GM10248 (cell line): ENCODE measurements around the gene UBE2F.
"Not testable (repeated sequence)": the region's sequence is repeated elsewhere in the genome, so short reads cannot be mapped to it uniquely, and the experiment has no call there.

Source experiments
- CTCF ChIA-PET: fragments of 300-600 bp; sonication (Branson Sonifier 250); formaldehyde crosslinking; extraction: SDS; loops from one replicate; lab custom pipeline; 2021; ENCODE audit warnings: antibody characterized with exemption; lab: Yijun Ruan, JAX
- POLR2A ChIA-PET: fragments of 350-650 bp; sonication (Branson Sonifier 250); formaldehyde crosslinking; extraction: SDS; loops from one replicate; lab custom pipeline; 2020; ENCODE audit warnings: antibody characterized with exemption; lab: Yijun Ruan, JAX
- DNase-seq: peaks from one replicate; pipeline ENCODE4 v3.0.0; 2012; ENCODE audit errors: extremely low spot score
- CTCF ChIP-seq: IDR thresholded peaks from 2 replicates; pipeline ENCODE4 v1.5.1; 2012; ENCODE audit warnings: mild to moderate bottlenecking, low read depth; ENCODE audit errors: extremely low read depth, missing control alignments, control extremely low read depth

The UBE2F gene

GRCh38 chr2:237964578-237965404 lies 2.0 kb upstream of the UBE2F start:
- no peak for TF ChIP-seq CTCF
- CTCF ChIA-PET, result interaction anchor here (0.6 to 0.7 kb wide), 3 partner anchors 13 to 122 kb away, joined by 3 to 4 read pairs (median 3); no protein-coding TSS in a partner anchor
- POLR2A ChIA-PET, result no interaction called here
- no peak for DNase-seq

GRCh38 chr2:237965844-237966243 lies 970 bp upstream of the UBE2F start:
- CTCF ChIA-PET, DNase-seq, POLR2A ChIA-PET: not testable (repeated sequence)

GRCh38 chr2:237966250-237966564 lies 607 bp upstream of the UBE2F start:
- DNase-seq, result no peak
- TF ChIP-seq CTCF, result no peak
- CTCF ChIA-PET, result no interaction called here
- POLR2A ChIA-PET, result no interaction called here

GRCh38 chr2:237967463-237967951 lies 693 bp downstream of the UBE2F start:
- CTCF ChIA-PET, result interaction anchor here (0.9 to 1.4 kb wide), 4 partner anchors 13 to 172 kb away, joined by 3 to 4 read pairs (median 3); no protein-coding TSS in a partner anchor

GRCh38 chr2:237968048-237968862 lies 1.4 kb downstream of the UBE2F start:
- TF ChIP-seq CTCF, result peak; percentile 60
- DNase-seq, result peak; percentile 79
- POLR2A ChIA-PET, result no interaction called here
- CTCF ChIA-PET, result interaction anchor here (0.9 to 1.4 kb wide), 6 partner anchors 12 to 171 kb away, joined by 3 to 6 read pairs (median 4); no protein-coding TSS in a partner anchor

More at GRCh38 chr2:237967463-237967951, 693 bp downstream of the UBE2F start:
- peak; percentile 34 for DNase-seq
- no peak for TF ChIP-seq CTCF
- POLR2A ChIA-PET, result no interaction called here

GRCh38 chr2:237971661-237972060 lies 4.8 kb downstream of the UBE2F start:
- DNase-seq, result no peak
- CTCF ChIA-PET, result no interaction called here
- no peak for TF ChIP-seq CTCF
- POLR2A ChIA-PET, result no interaction called here
